ENCODE data around the gene DLGAP1.

DNA sequence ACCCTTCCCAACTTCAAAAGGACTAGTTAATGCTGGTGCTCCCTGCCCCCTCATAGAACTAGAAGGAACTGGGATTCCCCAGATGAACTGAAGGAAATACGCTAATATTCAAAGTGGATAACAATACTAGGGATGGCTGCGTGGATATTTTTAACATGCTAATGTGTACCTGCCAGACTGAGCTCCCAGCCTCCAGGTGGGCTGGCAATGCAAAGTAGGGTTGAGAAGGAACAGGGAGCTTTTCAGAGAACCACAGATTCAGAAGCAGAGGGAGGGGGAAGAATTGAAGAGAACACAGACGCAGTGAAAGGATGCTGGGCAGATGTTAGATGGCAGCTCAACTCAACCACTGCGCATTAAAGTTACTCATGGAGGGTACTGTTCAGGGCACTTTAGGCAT lies 650.8 kb downstream of the DLGAP1 start:
- TF ChIP-seq EGR1 (IDR thresholded peaks at IDR 0.05) = no peak
- TF ChIP-seq, protein P1, sequence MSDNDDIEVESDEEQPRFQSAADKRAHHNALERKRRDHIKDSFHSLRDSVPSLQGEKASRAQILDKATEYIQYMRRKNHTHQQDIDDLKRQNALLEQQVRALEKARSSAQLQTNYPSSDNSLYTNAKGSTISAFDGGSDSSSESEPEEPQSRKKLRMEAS (IDR thresholded peaks at IDR 0.05) = no peak
- no peak for TF ChIP-seq RAD21 (IDR thresholded peaks at IDR 0.05; ENCODE audit: low read depth)
- TF ChIP-seq CEBPB (IDR thresholded peaks at IDR 0.05) = no peak
- TF ChIP-seq, protein P2, sequence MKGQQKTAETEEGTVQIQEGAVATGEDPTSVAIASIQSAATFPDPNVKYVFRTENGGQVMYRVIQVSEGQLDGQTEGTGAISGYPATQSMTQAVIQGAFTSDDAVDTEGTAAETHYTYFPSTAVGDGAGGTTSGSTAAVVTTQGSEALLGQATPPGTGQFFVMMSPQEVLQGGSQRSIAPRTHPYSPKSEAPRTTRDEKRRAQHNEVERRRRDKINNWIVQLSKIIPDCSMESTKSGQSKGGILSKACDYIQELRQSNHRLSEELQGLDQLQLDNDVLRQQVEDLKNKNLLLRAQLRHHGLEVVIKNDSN (IDR thresholded peaks at IDR 0.05) = no peak
- TF ChIP-seq, protein P3, sequence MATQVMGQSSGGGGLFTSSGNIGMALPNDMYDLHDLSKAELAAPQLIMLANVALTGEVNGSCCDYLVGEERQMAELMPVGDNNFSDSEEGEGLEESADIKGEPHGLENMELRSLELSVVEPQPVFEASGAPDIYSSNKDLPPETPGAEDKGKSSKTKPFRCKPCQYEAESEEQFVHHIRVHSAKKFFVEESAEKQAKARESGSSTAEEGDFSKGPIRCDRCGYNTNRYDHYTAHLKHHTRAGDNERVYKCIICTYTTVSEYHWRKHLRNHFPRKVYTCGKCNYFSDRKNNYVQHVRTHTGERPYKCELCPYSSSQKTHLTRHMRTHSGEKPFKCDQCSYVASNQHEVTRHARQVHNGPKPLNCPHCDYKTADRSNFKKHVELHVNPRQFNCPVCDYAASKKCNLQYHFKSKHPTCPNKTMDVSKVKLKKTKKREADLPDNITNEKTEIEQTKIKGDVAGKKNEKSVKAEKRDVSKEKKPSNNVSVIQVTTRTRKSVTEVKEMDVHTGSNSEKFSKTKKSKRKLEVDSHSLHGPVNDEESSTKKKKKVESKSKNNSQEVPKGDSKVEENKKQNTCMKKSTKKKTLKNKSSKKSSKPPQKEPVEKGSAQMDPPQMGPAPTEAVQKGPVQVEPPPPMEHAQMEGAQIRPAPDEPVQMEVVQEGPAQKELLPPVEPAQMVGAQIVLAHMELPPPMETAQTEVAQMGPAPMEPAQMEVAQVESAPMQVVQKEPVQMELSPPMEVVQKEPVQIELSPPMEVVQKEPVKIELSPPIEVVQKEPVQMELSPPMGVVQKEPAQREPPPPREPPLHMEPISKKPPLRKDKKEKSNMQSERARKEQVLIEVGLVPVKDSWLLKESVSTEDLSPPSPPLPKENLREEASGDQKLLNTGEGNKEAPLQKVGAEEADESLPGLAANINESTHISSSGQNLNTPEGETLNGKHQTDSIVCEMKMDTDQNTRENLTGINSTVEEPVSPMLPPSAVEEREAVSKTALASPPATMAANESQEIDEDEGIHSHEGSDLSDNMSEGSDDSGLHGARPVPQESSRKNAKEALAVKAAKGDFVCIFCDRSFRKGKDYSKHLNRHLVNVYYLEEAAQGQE (IDR thresholded peaks at IDR 0.05; ENCODE audit: low read depth) = no peak

Data from Ishikawa (cell line).